IMR-90 (cell line): Measurements from ENCODE around the gene RAD51B. TPM values are rescaled to one million over a fixed set of nuclear protein-coding genes. Genes with fewer than 3 reads are reported as not detected.

Experiments used
- ATAC-seq: fragments of 200-7000 bp; cut with Tn5 transposase; 2 replicates; pipeline ENCODE4 v1.9.1; 2020; ENCODE audit warnings: low read depth, mild to moderate bottlenecking, moderate library complexity
- BruUV-seq: library from RNA; stranded (reverse); fragments of 400-500 nt; replicated peaks from 2 replicates; lab custom pipeline; 2021; lab: Mats Ljungman, UMichigan
- CTCF ChIA-PET: fragments of 300-600 bp; formaldehyde crosslinking; extraction: SDS; loops from one replicate; lab custom pipeline; 2021; ENCODE audit warnings: antibody characterized with exemption; lab: Yijun Ruan, JAX
- POLR2A ChIA-PET: fragments of 300-600 bp; sonication (Branson Sonifier 250); formaldehyde crosslinking; loops from one replicate; lab custom pipeline; 2022; ENCODE audit warnings: antibody characterized with exemption; ENCODE audit not compliant: unreplicated experiment; lab: Charles Lee
- DNase-seq: peaks from one replicate; pipeline ENCODE4 v3.0.0; 2013
- H2AFZ ChIP-seq: replicated peaks from 2 replicates; pipeline ENCODE3; 2013; ENCODE audit warnings: low read length, mild to moderate bottlenecking; ENCODE audit not compliant: poor library complexity
- H2AK5ac ChIP-seq: 2 replicates; pipeline ENCODE4 v1.6.1; 2013; ENCODE audit warnings: low read depth, low read length, inconsistent platforms
- H2AK9ac ChIP-seq: replicated peaks from 2 replicates; pipeline ENCODE3; 2013; ENCODE audit warnings: mild to moderate bottlenecking, low read depth, low read length, moderate library complexity; ENCODE audit not compliant: poor library complexity
- H2BK120ac ChIP-seq: 2 replicates; pipeline ENCODE4 v1.6.1; 2013; ENCODE audit warnings: low read depth, low read length, inconsistent platforms
- H2BK15ac ChIP-seq: 3 replicates; pipeline ENCODE4 v1.6.1; 2013; ENCODE audit warnings: low read depth, low read length, inconsistent platforms
- H2BK20ac ChIP-seq: 2 replicates; pipeline ENCODE4 v1.6.1; 2013; ENCODE audit warnings: low read depth, mild to moderate bottlenecking, inconsistent platforms, low read length, moderate library complexity
- H2BK5ac ChIP-seq: 2 replicates; pipeline ENCODE4 v1.6.1; 2013; ENCODE audit warnings: mild to moderate bottlenecking, low read depth, low read length, inconsistent platforms; ENCODE audit not compliant: poor library complexity, severe bottlenecking
- H3K14ac ChIP-seq: replicated peaks from 2 replicates; pipeline ENCODE4 v1.6.1; 2013; ENCODE audit warnings: low read depth, low read length, inconsistent platforms
- H3K18ac ChIP-seq: 2 replicates; pipeline ENCODE4 v1.6.1; 2013; ENCODE audit warnings: low read depth, low read length, control low read depth
- H3K23ac ChIP-seq: 2 replicates; pipeline ENCODE4 v1.6.1; 2013; ENCODE audit warnings: low read depth, low read length, inconsistent platforms
- H3K27ac ChIP-seq: 2 replicates; pipeline ENCODE4 v1.5.1; 2013; ENCODE audit warnings: mild to moderate bottlenecking, control low read depth, low read length; ENCODE audit not compliant: insufficient read depth
- H3K27me3 ChIP-seq: 2 replicates; pipeline ENCODE4 v1.6.1; 2013; ENCODE audit warnings: low read length; ENCODE audit not compliant: control insufficient read depth, insufficient read depth
- H3K36me3 ChIP-seq: 2 replicates; pipeline ENCODE4 v1.6.1; 2013; ENCODE audit warnings: low read length, mixed read lengths; ENCODE audit not compliant: control insufficient read depth, insufficient read depth
- H3K4ac ChIP-seq: 2 replicates; pipeline ENCODE4 v1.6.1; 2013; ENCODE audit warnings: low read depth, low read length, inconsistent platforms
- H3K4me1 ChIP-seq: 2 replicates; pipeline ENCODE4 v1.6.1; 2013; ENCODE audit warnings: low read length, mixed read lengths; ENCODE audit not compliant: control insufficient read depth, insufficient read depth
- H3K4me2 ChIP-seq: 2 replicates; pipeline ENCODE4 v1.6.1; 2013; ENCODE audit warnings: low read depth, mild to moderate bottlenecking, control low read depth, low read length, moderate library complexity
- H3K4me3 ChIP-seq: 2 replicates; pipeline ENCODE4 v1.5.1; 2013; ENCODE audit warnings: low read depth, mild to moderate bottlenecking, control low read depth, low read length, moderate library complexity; ENCODE audit not compliant: insufficient read depth
- H3K56ac ChIP-seq: 2 replicates; pipeline ENCODE4 v1.6.1; 2013; ENCODE audit warnings: low read length, inconsistent platforms; ENCODE audit not compliant: insufficient read depth; ENCODE audit errors: extremely low read depth
- H3K79me1 ChIP-seq, 2 experiments: 2 replicates each; pipeline ENCODE4 v1.6.1; 2013; ENCODE audit warnings: low read length in 2 of 2, inconsistent platforms in 1 of 2, low read depth in 1 of 2
- H3K9ac ChIP-seq: 2 replicates; pipeline ENCODE4 v1.6.1; 2013; ENCODE audit warnings: low read depth, low read length, control low read depth
- H3K9me1 ChIP-seq: 2 replicates; pipeline ENCODE4 v1.6.1; 2013; ENCODE audit warnings: low read length, inconsistent platforms; ENCODE audit not compliant: insufficient read depth
- H3K9me3 ChIP-seq: 2 replicates; pipeline ENCODE4 v1.6.1; 2013; ENCODE audit warnings: low read length; ENCODE audit not compliant: control insufficient read depth, insufficient read depth
- H4K20me1 ChIP-seq: 2 replicates; pipeline ENCODE4 v1.6.1; 2013; ENCODE audit warnings: low read length, inconsistent platforms; ENCODE audit not compliant: insufficient read depth
- H4K5ac ChIP-seq: 2 replicates; pipeline ENCODE4 v1.6.1; 2013; ENCODE audit warnings: mild to moderate bottlenecking, low read depth, low read length, control low read depth
- H4K8ac ChIP-seq, 2 experiments: 2 replicates each; pipeline ENCODE4 v1.6.1; 2013; ENCODE audit warnings: low read depth in 2 of 2, low read length in 2 of 2, control low read depth in 1 of 2, inconsistent platforms in 1 of 2
- H4K91ac ChIP-seq: 2 replicates; pipeline ENCODE4 v1.6.1; 2013; ENCODE audit warnings: low read depth, low read length, inconsistent platforms; ENCODE audit not compliant: insufficient read depth
- BHLHE40 ChIP-seq: fragments of 150-350 bp; IDR thresholded peaks from 2 replicates; pipeline ENCODE4 v1.6.1; 2016; ENCODE audit warnings: mild to moderate bottlenecking, low read depth, low read length
- CHD1 ChIP-seq: IDR thresholded peaks from 2 replicates; pipeline ENCODE4 v1.6.1; 2012; ENCODE audit warnings: low read depth, low read length, improper control_type of control experiment
- FOS ChIP-seq: fragments of 150-350 bp; IDR thresholded peaks from 2 replicates; pipeline ENCODE4 v1.6.1; 2016; ENCODE audit warnings: low read depth, low read length
- MAFK ChIP-seq: IDR thresholded peaks from 2 replicates; pipeline ENCODE4 v1.6.1; 2012; ENCODE audit warnings: low read depth, low read length, improper control_type of control experiment
- MAZ ChIP-seq: IDR thresholded peaks from 2 replicates; pipeline ENCODE4 v1.6.1; 2012; ENCODE audit warnings: low read depth, mild to moderate bottlenecking, low read length, improper control_type of control experiment, moderate library complexity, borderline replicate concordance
- NFE2L2 ChIP-seq: fragments of 150-350 bp; IDR thresholded peaks from 2 replicates; pipeline ENCODE4 v1.6.1; 2016; ENCODE audit warnings: low read depth, mild to moderate bottlenecking, low read length
- POLR2A ChIP-seq: IDR thresholded peaks from 2 replicates; pipeline ENCODE4 v1.6.1; 2012; ENCODE audit warnings: mild to moderate bottlenecking, low read depth, low read length
- RAD21 ChIP-seq: IDR thresholded peaks from 2 replicates; pipeline ENCODE4 v1.6.1; 2012; ENCODE audit warnings: low read length, improper control_type of control experiment
- RCOR1 ChIP-seq: IDR thresholded peaks from 2 replicates; pipeline ENCODE4 v1.6.1; 2012; ENCODE audit warnings: mild to moderate bottlenecking, low read length, improper control_type of control experiment; ENCODE audit not compliant: insufficient replicate concordance
- RFX5 ChIP-seq: IDR thresholded peaks from 2 replicates; pipeline ENCODE4 v1.8.0; 2012; ENCODE audit warnings: low read depth, mild to moderate bottlenecking, low read length, moderate library complexity
- WGBS, 2 experiments: methylation state at CpG; one replicate each; pipeline versions ENCODE4 v1.1.5 to v1.1.7; 2013; ENCODE audit warnings: missing lambda C conversion rate in 2 of 2; ENCODE audit not compliant: insufficient read length in 1 of 2; ENCODE audit errors: extremely low coverage in 2 of 2; 5-methylcytosine and 5-hydroxymethylcytosine counted together
- dilution Hi-C: fragments of 300-500 bp; cut with HindIII; formaldehyde crosslinking; loops from one replicate; pipeline ENCODE4 v1.14.3; 2018; ENCODE audit warnings: low sequenced_read_pairs; ENCODE audit not compliant: unreplicated experiment
- in situ Hi-C: fragments of 300-500 bp; cut with MboI; formaldehyde crosslinking; loops from 3 replicates; pipeline ENCODE4 v1.14.3; 2019; ENCODE audit warnings: low sequenced_read_pairs, inconsistent platforms, mixed read lengths
- intact Hi-C: fragments of 100-400 bp; cut with micrococcal nuclease; formaldehyde crosslinking; loops from 2 replicates; pipeline ENCODE4 v1.10.0; 2022
- polyA plus RNA-seq, 3 experiments: library from polyadenylated mRNA; depleted of rRNA; stranded (reverse); fragments of >200 nt; gene quantifications; 2 replicates each; pipeline ENCODE4 v1.2.3, GENCODE V29; 2012; ENCODE audit warnings: low replicate concordance in 1 of 3
- total RNA-seq: library from RNA; depleted of rRNA; stranded (reverse); fragments of >200 nt; gene quantifications from 2 replicates; pipeline ENCODE4 v1.2.3, GENCODE V29; 2012
- TF ChIP-seq, protein P1 (sequence below): conservative IDR thresholded peaks from 2 replicates; pipeline ENCODE4 v1.5.1; 2012; ENCODE audit warnings: mild to moderate bottlenecking, low read depth, low read length, improper control_type of control experiment
- TF ChIP-seq, protein P2 (sequence below): fragments of 150-350 bp; IDR thresholded peaks from 2 replicates; pipeline ENCODE4 v1.6.1; 2017; ENCODE audit warnings: mild to moderate bottlenecking, antibody characterized with exemption, low read length, low read depth
- TF ChIP-seq, protein P3 (sequence below): fragments of 150-350 bp; IDR thresholded peaks from 2 replicates; pipeline ENCODE4 v1.6.1; 2016; ENCODE audit warnings: low read depth, mild to moderate bottlenecking, low read length, moderate library complexity, borderline replicate concordance

Gene RAD51B
- total and polyA plus RNA-seq, 2 of the 4 experiments (the other 2 are of a cell fraction): 5.1 to 18.8 TPM

DNA sequence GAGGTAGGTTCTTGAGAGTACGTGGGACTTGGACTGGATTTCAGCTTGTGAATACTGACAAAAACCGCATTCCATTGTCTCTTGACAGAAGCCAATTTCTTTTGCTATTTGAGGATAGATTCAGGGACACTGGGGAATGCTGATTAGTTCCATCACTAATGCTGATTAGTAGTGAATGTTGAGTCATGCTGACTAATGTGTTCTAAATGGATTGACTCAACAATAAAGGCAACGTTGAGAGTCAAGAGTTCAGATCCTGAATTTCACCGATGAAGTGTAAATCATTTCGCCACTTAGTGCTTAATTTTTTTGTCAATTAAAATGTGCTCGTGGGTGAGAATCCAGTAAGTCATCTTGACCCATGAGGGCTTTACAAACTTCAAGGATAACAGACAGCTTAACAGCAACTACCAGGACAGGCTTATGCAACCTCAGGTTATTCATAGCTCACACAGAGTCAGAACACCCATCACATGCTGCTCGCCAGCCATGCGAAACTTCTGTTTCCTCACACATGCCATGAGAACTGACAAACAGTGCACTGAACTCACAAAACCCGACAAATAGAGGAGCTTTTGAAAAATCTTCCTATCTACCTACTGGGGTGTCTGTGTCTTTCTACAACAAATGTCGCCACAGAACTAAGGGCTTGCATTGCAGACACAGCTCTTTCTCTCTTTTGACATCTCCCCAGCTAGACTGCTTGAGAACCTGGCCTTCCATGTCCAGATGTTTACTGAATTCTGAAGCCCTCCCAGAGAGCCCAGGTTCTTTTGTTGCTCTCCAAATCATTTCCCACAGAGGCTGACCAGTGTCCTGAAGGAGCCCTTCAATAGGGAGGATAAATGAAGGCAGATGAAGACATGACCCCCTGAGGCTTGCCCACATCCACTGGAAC, 656.9 kb downstream of the RAD51B start:
- H3K27ac ChIP-seq: no peak overlapping the region
- dilution Hi-C loops: no loop called here
- H2BK120ac ChIP-seq: peak overlapping the region; percentile 68
- peak overlapping the region; percentile 85 for H2BK20ac ChIP-seq
- H2AK5ac ChIP-seq: peak overlapping the region; percentile 10
- no peaks in the 10 kb centered on the region for H3K27me3 ChIP-seq
- peak overlapping the region; percentile 81 for H3K4ac ChIP-seq
- H4K91ac ChIP-seq: peak overlapping the region; percentile 42; the same call in 1 of the 2 replicates
- CTCF ChIA-PET: no interaction called here
- 90% methylated on average over 2 of the region's 10 CpGs; no CpG with 5 or more reads in 1 of the 2 experiments for WGBS, 2 experiments
- H3K4me3 ChIP-seq: no peak overlapping the region
- intact Hi-C loops: no loop called here
- H3K23ac ChIP-seq: peak overlapping the region; percentile 71; the same call in 1 of the 2 replicates
- DNase-seq (peak; percentile 84), ATAC-seq (peak; percentile 80)
- H3K9me1 ChIP-seq: peaks cover 14% of the 10 kb centered on the region
- no peak overlapping the region for H2AFZ ChIP-seq
- H4K8ac ChIP-seq: peak overlapping the region in 1 of 2 experiments; percentile 28; a peak in 2 of 4 replicates
- no peak overlapping the region for H3K4me2 ChIP-seq
- H4K20me1 ChIP-seq: no peaks in the 10 kb centered on the region
- peak overlapping the region; percentile 46 for H2AK9ac ChIP-seq
- H3K18ac ChIP-seq: peak overlapping the region; percentile 56
- H3K36me3 ChIP-seq: no peaks in the 10 kb centered on the region
- in situ Hi-C loops: no loop called here
- POLR2A ChIA-PET: no interaction called here
- H3K4me1 ChIP-seq: peaks cover 9% of the 10 kb centered on the region
- H4K5ac ChIP-seq: no peak overlapping the region; the same call in 1 of the 2 replicates
- peak overlapping the region; percentile 53; the same call in 1 of the 3 replicates for H2BK15ac ChIP-seq
- BruUV-seq: no TSS peak
- H3K79me1 ChIP-seq: no peaks in the 10 kb centered on the region
- H2BK5ac ChIP-seq: peak overlapping the region; percentile 42
- H3K9me3 ChIP-seq: no peaks in the 10 kb centered on the region
- 0 out of 2 replicates have a peak overlapping the region, but pooled peaks have one; percentile 2 for H3K56ac ChIP-seq
- H3K9ac ChIP-seq: no peak overlapping the region
- peak overlapping the region; percentile 84 for H3K14ac ChIP-seq
- TF ChIP-seq MAFK (peak; percentile 80), CHD1 (no peak), POLR2A (no peak), RCOR1 (no peak), RAD21 (no peak), BHLHE40 (peak; percentile 36; the same call in 1 of the 2 replicates), FOS (peak; percentile 45), MAZ (no peak), RFX5 (no peak), NFE2L2 (peak; percentile 73; the same call in 1 of the 2 replicates)
- TF ChIP-seq, protein P1, sequence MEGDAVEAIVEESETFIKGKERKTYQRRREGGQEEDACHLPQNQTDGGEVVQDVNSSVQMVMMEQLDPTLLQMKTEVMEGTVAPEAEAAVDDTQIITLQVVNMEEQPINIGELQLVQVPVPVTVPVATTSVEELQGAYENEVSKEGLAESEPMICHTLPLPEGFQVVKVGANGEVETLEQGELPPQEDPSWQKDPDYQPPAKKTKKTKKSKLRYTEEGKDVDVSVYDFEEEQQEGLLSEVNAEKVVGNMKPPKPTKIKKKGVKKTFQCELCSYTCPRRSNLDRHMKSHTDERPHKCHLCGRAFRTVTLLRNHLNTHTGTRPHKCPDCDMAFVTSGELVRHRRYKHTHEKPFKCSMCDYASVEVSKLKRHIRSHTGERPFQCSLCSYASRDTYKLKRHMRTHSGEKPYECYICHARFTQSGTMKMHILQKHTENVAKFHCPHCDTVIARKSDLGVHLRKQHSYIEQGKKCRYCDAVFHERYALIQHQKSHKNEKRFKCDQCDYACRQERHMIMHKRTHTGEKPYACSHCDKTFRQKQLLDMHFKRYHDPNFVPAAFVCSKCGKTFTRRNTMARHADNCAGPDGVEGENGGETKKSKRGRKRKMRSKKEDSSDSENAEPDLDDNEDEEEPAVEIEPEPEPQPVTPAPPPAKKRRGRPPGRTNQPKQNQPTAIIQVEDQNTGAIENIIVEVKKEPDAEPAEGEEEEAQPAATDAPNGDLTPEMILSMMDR: no peak
- TF ChIP-seq, protein P2, sequence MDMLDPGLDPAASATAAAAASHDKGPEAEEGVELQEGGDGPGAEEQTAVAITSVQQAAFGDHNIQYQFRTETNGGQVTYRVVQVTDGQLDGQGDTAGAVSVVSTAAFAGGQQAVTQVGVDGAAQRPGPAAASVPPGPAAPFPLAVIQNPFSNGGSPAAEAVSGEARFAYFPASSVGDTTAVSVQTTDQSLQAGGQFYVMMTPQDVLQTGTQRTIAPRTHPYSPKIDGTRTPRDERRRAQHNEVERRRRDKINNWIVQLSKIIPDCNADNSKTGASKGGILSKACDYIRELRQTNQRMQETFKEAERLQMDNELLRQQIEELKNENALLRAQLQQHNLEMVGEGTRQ: peak; percentile 67; the same call in 1 of the 2 replicates
- TF ChIP-seq, protein P3, sequence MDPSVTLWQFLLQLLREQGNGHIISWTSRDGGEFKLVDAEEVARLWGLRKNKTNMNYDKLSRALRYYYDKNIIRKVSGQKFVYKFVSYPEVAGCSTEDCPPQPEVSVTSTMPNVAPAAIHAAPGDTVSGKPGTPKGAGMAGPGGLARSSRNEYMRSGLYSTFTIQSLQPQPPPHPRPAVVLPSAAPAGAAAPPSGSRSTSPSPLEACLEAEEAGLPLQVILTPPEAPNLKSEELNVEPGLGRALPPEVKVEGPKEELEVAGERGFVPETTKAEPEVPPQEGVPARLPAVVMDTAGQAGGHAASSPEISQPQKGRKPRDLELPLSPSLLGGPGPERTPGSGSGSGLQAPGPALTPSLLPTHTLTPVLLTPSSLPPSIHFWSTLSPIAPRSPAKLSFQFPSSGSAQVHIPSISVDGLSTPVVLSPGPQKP: no peak
